Naive B cell (primary cell): ENCODE results near the gene SYNGR2. TPM values are rescaled to one million over a fixed set of nuclear protein-coding genes. Genes with fewer than 3 reads are reported as not detected.

Source experiments
- polyA plus RNA-seq, 6 donors: library from polyadenylated mRNA; unstranded; fragments of 300-500 nt; fragmentation: Illumina TruSeq; gene quantifications; one replicate each; pipeline ENCODE4 v1.2.3, GENCODE V29; 2021; ENCODE audit warnings: low read depth in 6 of 6

The SYNGR2 gene
- polyA plus RNA-seq, 6 donors from 2014 or later: 490 to 908 (median 562) TPM

Other genes with a start within 250 kb of the SYNGR2 start
- gene TNRC6C, start 209.9 kb upstream of the SYNGR2 start, polyA plus RNA-seq: 1 to 10 TPM in 5 of 6 donors, not detected in 1; 1.2 to 5.5 (median 2.0) TPM
- 100 to 1,000 TPM in 5 of 6 donors, 10 to 100 TPM in 1; 84.9 to 170 (median 141) TPM for gene TMC6, start 39.8 kb upstream of the SYNGR2 start, polyA plus RNA-seq
- 100 to 1,000 TPM in 1 of 6 donors, 10 to 100 TPM in 5; 26.2 to 103 (median 55.2) TPM for gene TMC8, start 37.8 kb upstream of the SYNGR2 start, polyA plus RNA-seq
- gene C17orf99, start 22.2 kb upstream of the SYNGR2 start, polyA plus RNA-seq: under 1 TPM in 1 of 6 donors, not detected in 5; 0.42 TPM
- gene TK1, start 18.5 kb downstream of the SYNGR2 start, polyA plus RNA-seq: 1 to 10 TPM in 5 of 6 donors, under 1 TPM in 1; 0.91 to 3.5 (median 2.1) TPM
- 1 to 10 TPM in 4 of 6 donors, under 1 TPM in 1, not detected in 1; 0.53 to 4.6 (median 2.1) TPM for gene AFMID, start 18.8 kb downstream of the SYNGR2 start, polyA plus RNA-seq
- not detected for gene BIRC5, start 45.7 kb downstream of the SYNGR2 start, polyA plus RNA-seq
- gene TMEM235, start 63.0 kb downstream of the SYNGR2 start, polyA plus RNA-seq: not detected
- gene SOCS3, start 191.5 kb downstream of the SYNGR2 start, polyA plus RNA-seq: 10 to 100 TPM in 4 of 6 donors, 1 to 10 TPM in 2; 4.7 to 29.1 (median 15.2) TPM
- 10 to 100 TPM; 23.9 to 50.1 (median 29.8) TPM for gene PGS1, start 210.1 kb downstream of the SYNGR2 start, polyA plus RNA-seq